A204.1 (cell line): ENCODE data around the gene PDZRN4.
"Not testable (repeated sequence)": the region's sequence is repeated elsewhere in the genome, so short reads cannot be mapped to it uniquely, and the experiment has no call there.

Source experiments
- FAIRE-seq: peaks from 2 replicates; lab custom pipeline; 2012; peaks lifted over from hg19 to GRCh38; lab: Jason Lieb, UNC

Gene PDZRN4

GRCh38 chr12:41188058-41188840 is at the start of gene PDZRN4:
Gene PDZRN4 (plus strand): TSS chr12:41188320.
- no peak for FAIRE-seq

GRCh38 chr12:41140117-41140516 is 48.0 kb upstream of the PDZRN4 start:
- no peak for FAIRE-seq

DNA sequence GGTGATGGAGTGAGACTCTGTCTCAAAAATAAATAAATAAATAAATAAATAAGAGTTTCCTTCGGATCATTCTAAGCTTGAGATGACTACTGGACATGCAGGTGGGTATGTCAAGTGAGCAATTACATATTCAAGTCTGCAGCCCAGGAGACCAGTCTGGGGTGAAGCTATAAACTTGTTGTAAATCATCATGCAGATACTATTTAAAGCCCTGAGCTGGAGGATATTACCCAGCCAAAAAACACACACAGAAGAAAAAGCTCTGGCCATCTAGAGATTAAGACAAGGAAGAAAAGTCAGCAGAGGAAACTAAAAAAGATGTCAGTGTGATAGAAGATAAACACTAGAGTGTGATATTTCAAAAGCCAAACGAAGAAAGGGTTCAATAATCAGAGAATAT is 47.0 kb upstream of the PDZRN4 start:
- no peak for FAIRE-seq

DNA sequence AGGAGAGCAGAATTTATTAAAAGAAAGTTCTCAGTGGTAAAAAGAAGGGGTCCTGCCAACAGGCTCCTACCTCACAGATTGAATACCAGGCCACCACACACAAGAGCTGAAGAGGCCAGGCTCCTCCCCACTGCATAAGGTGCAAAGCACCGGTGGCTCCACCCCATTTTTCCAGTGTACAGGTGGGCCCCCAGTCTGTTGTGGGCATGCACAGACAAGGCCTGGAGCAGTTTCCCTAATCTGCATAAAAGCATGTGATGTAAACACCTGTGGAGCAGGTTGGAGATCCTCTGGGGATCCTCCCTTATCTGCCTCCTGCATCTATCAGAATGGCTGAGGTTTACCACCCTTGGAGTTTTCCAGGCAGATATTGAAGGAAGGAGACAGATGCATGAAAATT is 45.7 kb upstream of the PDZRN4 start:
- no peak for FAIRE-seq

DNA sequence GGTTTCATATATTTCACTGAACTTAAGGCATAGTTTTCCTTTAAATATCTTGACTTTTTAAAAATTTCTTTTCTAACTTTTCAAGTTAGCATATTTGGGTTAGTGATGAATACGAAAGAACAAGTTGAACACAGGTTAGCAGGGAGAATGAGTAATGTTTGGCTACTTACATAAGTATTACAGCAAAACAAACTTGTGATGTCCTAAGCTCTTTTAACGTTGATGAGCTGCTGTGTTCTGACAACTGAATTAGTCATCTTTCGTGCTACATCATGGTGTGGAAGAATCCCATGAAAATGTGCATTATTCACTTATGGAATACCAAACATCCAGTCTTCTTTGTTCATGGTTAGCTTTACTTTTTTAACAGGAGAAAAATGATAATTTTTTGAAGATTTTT is 36.3 kb upstream of the PDZRN4 start:
- FAIRE-seq = no peak

DNA sequence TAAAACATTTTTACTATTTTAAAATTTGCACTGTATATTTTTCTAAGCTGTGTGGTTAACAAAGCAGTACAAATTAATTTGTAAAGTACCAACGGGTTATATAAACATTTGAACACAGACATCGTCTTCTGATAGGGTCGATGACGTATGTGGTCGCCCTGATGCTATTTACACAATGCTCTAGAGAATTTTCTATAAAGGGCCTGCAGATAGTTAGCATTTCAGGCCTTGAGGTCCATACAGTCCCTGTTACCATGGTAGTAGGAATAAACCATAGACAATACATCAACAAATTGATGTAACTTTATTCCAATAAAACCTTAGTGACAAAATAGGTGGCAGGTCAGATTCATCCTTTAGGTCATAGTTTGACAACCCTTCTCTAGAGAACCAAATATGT is 25.7 kb upstream of the PDZRN4 start:
- no peak for FAIRE-seq

GRCh38 chr12:41167701-41168100 is 20.4 kb upstream of the PDZRN4 start:
- FAIRE-seq = no peak

DNA sequence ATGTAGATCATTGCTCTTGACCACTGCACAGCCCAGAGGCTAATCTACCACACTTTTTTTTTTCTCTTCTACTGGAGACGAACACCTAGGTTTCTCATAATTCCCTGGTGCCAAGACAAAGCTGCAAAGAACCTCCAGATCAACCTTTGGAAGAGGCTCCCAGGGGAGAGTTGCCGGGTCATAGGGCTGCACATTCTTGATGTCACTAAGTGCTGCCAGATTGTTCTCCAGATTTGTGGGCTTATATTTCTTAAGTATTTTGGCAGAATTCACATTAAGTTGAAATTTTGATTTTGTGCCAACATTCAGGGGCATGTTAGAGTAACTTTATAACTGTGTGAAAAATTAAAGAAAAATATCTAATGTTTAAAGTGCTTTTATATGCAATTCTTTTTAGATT is 13.5 kb upstream of the PDZRN4 start:
- FAIRE-seq = no peak

- not testable (repeated sequence) for FAIRE-seq
Measured at GRCh38 chr12:41179507-41179906, 8.6 kb upstream of the PDZRN4 start.

DNA sequence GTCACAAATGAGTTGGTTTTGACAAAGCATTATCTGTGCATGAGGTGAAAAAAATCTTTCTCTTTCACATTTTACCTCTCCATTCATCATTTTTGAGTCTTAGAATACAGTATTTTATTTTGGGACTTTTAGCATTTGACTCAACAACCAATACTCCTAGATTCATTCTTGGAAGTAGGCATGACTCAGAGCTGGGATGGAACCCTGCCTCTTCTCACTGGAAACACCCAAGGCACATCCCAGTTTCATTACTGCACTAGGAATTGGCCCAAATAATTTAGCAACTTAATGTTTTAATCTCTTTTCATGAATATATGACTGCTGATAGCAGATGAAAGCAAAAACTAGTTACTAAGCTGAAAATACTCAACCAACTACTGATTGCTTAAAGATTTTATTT is 3.3 kb upstream of the PDZRN4 start:
- no peak for FAIRE-seq

DNA sequence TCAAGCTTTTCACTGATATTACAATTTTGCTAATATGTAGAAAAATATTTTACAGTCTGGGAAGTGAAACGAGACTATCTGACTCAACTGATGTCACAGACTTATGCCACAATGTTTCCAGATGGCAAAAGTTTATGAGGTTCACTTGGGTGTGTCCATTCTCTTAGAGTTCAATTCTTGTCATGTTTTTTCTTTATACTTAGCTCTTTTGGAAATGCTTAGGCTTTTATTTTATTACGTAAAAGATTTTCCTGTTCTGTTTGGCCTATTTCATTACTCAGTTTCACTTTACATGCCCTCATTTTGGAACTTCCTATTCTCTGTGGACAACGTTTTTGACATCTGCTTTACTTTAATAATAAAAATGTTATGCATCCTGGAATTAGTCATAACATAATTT is 2.1 kb upstream of the PDZRN4 start:
- no peak for FAIRE-seq

DNA sequence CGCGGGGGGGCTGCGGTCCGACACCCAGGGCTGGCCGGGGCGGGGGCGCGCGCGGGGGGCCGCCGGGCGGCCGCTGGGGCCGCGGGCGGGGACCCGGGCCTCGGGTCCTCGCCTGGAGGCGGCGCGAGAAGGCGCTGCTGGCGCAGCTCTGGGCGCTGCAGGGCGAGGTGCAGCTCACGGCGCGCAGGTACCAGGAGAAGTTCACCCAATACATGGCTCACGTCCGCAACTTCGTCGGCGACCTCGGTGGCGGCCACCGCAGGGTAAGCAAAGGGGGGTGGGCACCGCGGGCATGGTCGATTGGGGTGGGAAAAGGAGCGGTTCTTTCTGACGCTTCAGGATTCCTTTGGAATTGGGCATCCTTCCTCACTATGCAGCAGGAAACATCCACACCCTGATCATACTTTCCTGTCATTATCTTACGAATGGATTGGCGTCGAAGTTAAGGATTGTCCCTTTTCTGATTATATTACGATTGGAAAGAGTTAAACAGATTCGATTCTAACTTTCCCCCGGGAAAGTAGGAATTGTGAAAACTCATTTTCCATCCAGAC is 798 bp downstream of the PDZRN4 start:
- no peak for FAIRE-seq

GRCh38 chr12:41189395-41190251 is 1.5 kb downstream of the PDZRN4 start:
- no peak for FAIRE-seq

DNA sequence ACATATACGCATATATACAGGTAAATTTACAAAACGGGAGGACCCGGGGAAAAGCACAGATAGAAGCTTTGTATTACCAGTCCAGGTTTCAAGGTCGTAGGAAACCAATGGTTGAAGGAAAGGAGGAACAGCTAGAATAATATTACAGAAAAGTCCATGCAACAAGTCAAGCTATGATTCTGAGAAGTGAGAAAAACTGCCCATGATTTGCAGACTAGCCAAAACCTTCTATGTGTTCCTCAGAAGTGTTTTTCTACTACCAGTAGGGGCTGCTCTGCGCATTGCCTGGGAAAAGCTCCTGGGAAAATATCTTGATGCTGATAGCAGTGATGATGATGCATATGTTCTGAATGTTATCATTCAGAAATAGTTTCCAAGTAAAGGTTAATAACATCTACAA is 2.2 kb downstream of the PDZRN4 start:
- FAIRE-seq = no peak

DNA sequence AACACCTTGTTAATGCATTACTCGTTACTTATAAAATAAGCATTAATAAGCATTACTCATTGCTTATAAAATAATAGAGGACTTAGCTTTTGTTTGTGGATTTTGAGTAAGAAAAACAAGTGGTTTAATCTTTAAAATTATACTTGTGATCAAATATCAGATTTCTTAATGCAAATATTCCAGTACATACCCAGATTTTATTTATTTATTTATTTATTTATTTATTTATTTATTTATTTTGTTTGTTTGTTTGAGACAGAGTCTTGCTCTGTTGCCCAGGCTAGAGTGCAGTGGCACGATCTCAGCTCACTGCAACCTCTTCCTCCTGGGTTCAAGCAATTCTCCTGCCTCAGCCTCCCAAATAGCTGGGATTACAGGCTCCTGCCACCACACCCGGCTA is 3.4 kb downstream of the PDZRN4 start:
- not testable (repeated sequence) for FAIRE-seq

GRCh38 chr12:41193311-41193710 is 5.2 kb downstream of the PDZRN4 start:
- no peak for FAIRE-seq

DNA sequence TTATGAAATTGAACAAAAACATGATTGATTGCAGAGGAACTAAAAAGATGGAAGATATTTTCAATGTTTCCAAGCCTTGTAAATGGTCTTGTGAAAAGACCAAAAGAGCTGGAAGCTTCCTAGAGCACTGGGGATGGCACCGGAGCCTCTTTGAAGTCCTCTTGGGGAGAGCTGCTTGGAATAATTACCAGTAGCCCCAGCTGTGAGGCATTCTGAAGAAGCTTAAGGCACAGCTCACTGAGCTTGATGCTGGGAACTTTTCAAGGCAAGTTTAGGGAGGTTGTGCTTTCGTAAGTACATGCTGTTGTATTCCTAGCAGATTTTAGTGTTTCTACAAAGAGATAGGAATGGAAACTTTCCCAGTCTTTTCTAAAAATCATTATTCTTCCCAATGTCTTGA is 13.9 kb downstream of the PDZRN4 start:
- no peak for FAIRE-seq

- FAIRE-seq = no peak
Measured at GRCh38 chr12:41205070-41205709, 17.1 kb downstream of the PDZRN4 start.

DNA sequence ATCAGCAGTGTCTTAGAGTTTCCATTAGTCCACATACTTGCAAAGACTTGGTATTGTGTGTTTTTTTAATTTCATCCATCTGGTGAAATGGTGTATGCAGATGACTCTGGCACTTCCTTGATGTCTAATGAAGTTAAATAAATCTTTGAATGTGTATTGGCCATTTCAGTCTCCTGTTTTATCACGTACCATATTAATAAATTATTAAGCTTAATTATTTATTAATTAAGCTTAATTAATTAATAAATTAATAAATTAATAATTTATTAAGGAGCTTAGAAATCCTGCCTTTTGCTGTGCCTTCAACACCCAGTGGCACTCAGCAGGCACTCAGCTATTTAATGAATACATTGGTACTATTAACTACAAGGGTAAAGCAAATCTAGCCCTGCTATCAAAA is 18.2 kb downstream of the PDZRN4 start:
- no peak for FAIRE-seq

GRCh38 chr12:41211448-41211847 is 23.3 kb downstream of the PDZRN4 start:
- FAIRE-seq = no peak

DNA sequence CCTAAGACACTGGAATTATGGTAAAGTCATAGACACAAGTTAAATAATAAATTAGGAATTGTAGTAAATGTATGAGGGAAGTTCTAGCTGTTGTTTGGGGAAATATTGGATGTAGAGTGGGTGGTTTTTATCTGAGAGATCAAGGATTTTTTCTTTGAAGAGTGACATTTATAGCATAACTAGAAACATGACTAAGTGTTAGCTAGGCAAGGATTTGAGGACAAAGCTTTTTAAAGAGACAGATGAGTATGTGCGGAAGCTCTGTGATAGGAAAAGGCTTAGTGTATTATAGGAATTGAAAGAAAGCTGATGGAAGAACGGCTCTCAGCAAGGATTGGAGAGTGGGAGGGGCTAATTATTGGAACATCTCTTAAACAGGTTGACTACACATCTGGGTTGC is 24.5 kb downstream of the PDZRN4 start:
- no peak for FAIRE-seq

- no peak for FAIRE-seq
Measured at GRCh38 chr12:41213107-41213506, 25.0 kb downstream of the PDZRN4 start.

GRCh38 chr12:41213648-41214047 is 25.5 kb downstream of the PDZRN4 start:
- FAIRE-seq = no peak
